Colon (tissue), 2 donors: ENCODE data around the gene ATP2B2.

Experiments
- FAIRE-seq: peaks from 2 replicates; lab custom pipeline; 2012; peaks lifted over from hg19 to GRCh38; lab: Jason Lieb, UNC
- donor health status: control.
- donor health status: control.

The ATP2B2 gene

DNA sequence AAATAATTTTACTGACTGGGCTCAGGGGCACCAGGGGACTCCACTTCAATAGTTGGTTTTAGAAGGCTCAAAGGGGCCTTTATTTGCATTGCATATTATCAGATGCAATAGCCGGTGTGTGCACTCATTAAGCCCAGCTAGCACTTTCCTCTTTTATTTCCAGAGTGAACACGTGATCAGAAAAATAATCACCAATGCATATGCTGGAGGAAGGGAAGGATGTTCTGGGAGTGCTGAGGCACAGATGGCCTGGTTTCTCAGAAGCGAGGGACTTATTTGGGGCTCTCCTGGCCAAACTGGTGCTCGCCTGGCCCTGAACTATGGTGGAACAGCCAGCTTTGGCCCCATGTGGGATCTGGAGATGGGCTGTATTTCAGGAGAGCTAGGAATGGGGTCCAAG is 124.0 kb downstream of the ATP2B2 start:
- no peak for FAIRE-seq

GRCh38 chr3:10380906-10381305 is 124.5 kb downstream of the ATP2B2 start:
- no peak for FAIRE-seq

DNA sequence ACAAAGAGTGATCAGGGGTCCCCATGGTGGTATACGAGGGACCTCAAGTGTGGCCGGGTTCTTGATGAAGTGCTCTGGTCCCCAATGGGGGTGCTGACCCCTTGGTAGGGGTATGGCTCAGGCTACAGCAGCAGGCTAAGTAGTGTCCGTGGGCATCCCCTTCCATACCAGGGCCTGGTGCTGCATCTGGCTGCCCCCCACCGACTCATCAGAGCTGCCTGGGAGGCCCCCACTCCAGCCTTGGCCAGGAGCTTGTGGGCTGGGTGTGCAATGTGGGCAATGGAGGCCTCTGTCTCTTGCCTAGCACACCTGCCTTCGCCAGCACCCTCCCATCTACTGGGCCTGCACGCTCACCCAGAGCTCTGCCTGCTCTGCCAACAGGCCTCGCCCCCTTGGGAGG is 125.4 kb downstream of the ATP2B2 start:
- no peak for FAIRE-seq

DNA sequence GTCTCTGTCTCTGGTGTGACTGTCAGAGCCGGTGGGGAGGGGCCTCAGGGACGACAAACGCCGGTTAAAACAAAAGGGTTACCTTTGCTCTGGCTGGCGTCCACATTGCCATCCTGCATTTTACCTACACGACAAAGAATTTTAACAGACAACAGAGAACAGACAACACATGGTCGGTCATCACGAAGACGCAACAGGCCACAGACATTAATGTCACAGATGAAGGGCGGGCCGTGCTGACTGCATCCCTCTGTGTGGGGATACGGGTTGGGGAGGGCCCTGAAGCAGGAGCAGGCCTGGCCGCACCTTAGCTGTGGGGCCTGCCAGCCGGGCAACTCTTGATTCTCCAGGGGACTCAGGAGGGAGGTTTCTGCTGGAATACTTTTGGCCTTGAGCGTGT is 126.2 kb downstream of the ATP2B2 start:
- FAIRE-seq, result no peak

GRCh38 chr3:10378742-10379141 is 126.6 kb downstream of the ATP2B2 start:
- FAIRE-seq, result no peak

DNA sequence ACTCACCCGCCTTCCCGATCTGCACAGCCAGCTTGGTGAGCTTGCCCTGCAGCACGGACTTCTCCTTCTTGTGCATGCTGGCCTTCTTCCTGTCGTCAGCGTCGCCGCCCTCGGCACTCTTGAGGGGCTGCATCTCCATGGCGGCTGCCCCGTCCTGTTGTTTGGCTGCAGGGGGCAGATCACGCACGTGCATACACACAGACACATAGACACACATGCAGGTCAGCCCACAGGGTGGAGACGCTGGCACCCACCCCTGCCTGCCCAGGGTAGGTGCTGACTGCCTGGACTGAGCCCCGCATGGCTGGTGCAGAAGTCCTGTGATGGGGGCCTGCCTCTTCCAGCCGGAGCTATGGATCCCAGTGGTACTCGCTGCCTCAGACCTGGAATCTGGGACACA is 127.1 kb downstream of the ATP2B2 start:
- FAIRE-seq, result no peak

GRCh38 chr3:10377148-10377725 is 128.1 kb downstream of the ATP2B2 start:
- no peak for FAIRE-seq

DNA sequence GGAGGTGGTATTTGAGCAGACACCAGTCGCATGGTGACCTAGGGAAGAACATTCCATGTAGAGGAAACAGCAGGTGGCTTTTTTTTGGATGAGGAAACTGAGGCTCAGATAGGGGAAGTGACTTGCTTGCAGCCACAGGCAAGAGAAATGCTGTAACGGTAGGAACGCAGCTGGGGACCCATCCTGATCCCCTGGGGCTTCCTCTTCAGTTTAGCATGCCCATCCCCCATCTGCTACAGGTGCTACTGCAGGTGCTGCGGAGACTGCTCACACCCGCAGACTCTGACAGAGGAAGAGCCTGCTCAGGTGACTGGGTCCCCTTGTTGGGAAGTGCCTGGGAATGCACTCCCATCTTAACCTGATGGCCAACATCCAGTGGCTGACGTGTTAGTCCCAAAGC is 129.0 kb downstream of the ATP2B2 start:
- no peak for FAIRE-seq

GRCh38 chr3:10375296-10376053 is 129.9 kb downstream of the ATP2B2 start:
- FAIRE-seq, result no peak

GRCh38 chr3:10374311-10374710 is 131.1 kb downstream of the ATP2B2 start:
- no peak for FAIRE-seq

GRCh38 chr3:10373686-10374261 is 131.6 kb downstream of the ATP2B2 start:
- no peak for FAIRE-seq

DNA sequence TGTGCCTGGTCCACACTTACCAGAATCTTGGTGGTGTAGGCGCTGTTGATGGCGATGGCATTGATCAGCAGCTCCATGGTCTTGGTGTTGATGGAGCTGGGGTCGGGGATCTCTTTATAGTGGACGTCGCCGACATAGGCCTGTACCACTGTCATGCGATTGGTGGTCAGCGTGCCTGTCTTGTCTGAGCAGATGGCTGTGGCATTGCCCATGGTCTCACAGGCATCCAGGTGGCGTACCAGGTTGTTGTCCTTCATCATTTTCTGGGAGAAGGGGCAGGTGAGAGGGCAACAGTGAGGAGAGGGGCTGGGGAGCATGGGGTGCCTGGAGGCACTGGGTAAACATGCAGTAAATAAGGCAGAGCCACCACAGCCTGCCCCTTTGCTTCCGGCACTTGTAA is 133.6 kb downstream of the ATP2B2 start:
- no peak for FAIRE-seq

GRCh38 chr3:10371167-10371566 is 134.2 kb downstream of the ATP2B2 start:
- no peak for FAIRE-seq

DNA sequence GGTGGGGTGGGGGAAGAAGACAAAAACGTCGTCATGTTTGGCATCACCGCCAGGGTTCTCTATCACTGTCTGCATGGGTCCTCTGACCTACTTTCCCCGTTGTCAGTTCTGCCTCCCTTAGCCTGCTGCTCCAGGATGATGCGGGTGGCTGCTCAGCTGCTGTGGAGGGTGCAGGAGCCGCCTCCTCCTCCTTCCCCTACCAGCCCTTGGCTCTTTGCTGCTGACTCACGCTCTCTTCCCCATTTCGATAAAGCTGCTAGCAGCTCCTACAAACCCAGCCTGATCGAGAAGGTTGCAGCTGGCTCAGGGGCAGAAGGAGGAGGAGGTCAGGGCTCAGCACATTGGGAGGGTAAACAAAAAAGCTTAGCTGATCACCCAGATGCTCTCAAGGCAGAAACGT is 135.0 kb downstream of the ATP2B2 start:
- FAIRE-seq, result no peak

GRCh38 chr3:10368512-10368911 is 136.9 kb downstream of the ATP2B2 start:
- no peak for FAIRE-seq

- no peak for FAIRE-seq
These were observed 137.9 kb downstream of the ATP2B2 start for GRCh38 chr3:10367506-10367905.

GRCh38 chr3:10366651-10367101 is 138.7 kb downstream of the ATP2B2 start:
- FAIRE-seq, result no peak

DNA sequence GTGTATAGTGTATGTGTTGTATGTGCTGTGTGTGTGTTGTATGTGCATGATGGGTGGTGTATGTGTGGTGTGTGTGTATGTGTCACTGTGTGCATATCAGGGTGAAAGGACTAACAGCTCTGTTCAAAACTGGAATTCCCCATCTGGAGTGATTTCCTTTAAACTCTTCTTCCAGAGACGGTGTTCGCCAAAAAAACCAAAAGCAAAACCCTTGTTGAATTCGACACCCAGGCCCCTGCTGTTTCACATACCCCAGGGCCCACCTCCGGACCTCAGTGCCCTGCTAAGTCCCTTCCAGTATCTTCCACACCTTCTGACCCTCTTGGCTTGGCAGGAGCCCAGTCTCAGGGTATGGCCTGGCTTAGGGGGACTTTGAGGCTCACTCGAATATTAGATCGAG is 139.6 kb downstream of the ATP2B2 start:
- no peak for FAIRE-seq

DNA sequence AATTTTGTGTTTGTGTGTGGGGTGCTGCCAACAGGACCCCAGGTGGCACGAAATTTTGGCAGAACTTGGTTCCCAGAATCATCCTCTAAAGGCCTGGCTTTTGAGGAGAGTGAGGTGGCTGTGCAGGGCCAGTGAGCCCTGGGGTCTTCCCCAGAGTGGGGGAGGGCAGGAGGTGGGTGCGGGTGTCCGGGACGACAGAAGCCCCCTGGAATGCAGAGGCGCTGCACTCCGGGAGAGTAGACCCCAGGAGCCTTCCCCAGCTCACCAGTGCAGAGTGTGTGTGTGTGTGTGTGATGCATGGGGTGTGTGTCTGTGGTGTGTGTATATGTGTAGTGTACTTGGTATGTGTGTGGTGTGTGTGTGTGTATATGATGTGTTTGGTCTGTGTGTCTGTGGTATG is 140.1 kb downstream of the ATP2B2 start:
- no peak for FAIRE-seq

DNA sequence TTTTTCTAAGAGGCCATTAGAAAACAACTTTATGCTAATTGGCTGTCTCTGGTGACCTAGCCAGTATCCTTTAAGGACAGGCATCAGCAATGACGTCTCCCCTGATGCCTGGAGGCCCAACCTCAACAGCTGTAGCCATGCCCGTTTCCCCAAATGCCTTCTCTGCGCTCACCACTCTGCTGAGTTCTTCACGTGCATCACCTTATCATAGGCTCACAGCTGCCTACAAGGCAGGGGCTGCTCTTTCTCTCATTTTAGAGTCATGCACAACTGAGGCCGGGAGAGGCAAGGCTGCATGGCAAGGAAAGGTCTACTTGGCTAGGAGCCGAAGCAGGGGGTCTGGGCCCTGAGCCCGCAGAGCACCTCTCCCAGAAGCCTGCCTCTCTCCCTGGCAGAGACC is 140.6 kb downstream of the ATP2B2 start:
- no peak for FAIRE-seq

DNA sequence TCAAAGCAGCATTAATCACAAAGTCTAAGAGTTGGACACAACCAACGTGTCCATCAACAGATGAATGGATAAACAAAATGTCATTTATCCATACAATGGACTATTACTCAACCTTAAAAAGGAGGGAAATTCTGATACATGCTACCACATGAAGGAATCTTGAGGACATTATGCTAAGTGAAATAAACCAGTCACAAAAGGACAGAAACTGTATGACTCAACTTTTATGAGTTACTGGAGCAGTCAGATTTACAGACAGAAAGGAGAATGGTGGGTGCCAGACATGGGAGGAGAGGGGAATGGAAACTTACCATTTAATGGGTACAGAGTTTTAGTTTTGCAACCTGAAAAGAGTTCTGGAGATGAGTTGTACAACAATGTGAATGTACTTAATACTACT is 141.5 kb downstream of the ATP2B2 start:
- FAIRE-seq, result no peak

GRCh38 chr3:10361375-10361774 is 144.0 kb downstream of the ATP2B2 start:
- no peak for FAIRE-seq

DNA sequence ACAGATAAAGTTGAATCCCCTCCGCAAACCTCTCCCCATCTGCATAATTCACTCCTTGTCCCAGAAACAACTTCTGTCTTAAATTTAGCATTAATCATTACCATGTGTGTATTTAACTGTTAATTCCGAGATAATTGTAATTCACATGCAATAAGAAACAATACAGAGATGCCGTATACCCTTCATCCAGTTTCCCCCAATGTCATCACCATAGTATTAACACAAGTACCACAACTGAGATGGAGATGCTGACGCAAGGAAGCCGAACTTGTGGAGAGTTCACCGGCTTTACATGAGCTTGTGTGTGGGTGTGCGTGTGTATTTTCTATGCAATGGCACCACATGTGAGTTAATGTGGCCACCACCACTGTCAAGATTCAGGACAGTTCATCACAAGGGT is 144.9 kb downstream of the ATP2B2 start:
- FAIRE-seq, result no peak

DNA sequence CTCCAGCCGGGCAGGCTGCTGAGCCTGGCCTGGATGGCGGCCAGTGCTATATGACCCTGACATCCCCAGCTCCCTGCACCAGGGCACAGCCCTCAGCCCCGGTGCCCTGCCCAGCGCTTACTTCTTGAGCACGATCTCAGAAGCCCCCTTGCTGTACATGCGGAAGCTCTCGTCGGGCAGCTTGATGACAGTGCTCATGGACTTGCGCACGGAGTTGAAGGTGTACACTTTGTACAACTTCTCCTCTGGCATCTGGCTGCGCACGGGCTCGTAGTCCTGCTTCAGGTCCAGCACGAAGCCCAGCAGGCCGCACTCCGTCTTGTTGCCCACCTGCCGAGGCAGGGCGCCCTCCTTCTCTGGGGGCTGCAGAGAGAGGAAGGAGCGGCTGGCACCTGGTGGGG is 145.6 kb downstream of the ATP2B2 start:
- no peak for FAIRE-seq
